Activated T-helper 9 cell treated with anti-CD3 and anti-CD28 coated beads, Interleukin-2, amount 50 U/mL, for 16 hours (primary cell): ENCODE measurements around the gene TMEM88.
"Not testable (repeated sequence)": the region's sequence is repeated elsewhere in the genome, so short reads cannot be mapped to it uniquely, and the experiment has no call there.

Experiments used
- DNase-seq: peaks from one replicate; pipeline ENCODE4 v3.0.0-alpha.2; 2020; ENCODE audit warnings: low read depth

TMEM88 gene

DNA sequence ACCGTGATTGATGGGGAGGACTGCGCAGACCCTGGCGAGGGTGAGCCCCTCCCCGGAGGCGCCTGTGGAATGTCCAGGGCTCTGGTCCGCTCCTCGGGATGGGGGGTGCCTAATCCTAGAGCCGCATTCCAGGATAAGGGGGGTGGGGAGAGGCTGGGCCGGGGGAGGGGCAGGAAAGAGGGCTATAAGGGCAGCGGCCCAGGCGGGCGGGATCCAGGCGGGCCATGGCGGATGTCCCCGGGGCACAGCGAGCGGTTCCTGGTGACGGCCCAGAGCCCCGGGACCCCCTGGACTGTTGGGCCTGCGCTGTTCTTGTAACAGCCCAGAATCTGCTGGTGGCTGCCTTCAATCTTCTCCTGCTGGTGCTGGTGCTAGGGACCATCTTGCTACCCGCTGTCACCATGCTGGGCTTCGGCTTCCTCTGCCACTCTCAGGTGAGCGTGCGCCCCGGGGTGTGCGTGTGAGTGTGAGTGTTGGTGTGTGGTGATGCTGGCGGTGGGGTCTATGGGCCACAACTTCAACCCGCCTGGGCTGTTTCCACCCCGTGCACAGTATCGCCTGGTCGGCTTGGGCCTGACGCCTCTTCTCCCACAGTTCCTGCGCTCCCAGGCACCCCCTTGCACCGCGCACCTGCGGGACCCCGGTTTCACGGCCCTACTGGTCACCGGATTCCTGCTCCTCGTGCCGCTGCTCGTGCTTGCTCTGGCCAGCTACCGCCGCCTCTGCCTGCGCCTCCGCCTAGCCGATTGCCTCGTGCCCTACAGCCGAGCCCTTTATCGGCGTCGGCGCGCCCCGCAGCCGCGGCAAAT lies at the start of gene TMEM88:
Gene TMEM88, plus strand, starts transcription at position 216 of the 809 bp plus-strand sequence. Its CDS starts 9 bp downstream, at position 225.
- no peak for DNase-seq

GRCh38 chr17:7806587-7806986 lies 48.3 kb upstream of the TMEM88 start:
- DNase-seq: no peak

DNA sequence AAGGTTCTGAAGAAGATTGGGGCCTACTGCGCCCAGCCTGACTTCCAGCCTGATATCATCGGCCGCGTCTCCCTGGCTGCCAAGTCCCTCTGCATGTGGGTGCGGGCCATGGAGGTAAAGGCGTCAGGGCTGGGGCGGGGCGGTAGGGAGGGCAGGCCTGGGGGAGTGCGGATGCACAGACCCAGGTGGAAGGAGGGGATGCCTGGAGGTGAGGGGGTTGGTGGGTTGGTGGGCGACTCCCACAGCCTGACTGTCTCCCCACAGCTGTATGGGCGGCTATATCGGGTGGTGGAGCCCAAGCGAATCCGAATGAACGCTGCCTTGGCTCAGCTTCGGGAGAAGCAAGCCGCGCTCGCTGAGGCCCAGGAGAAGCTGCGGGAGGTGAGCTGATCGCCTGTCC lies 47.7 kb upstream of the TMEM88 start:
- DNase-seq: no peak

GRCh38 chr17:7809086-7809790 lies 45.6 kb upstream of the TMEM88 start:
- DNase-seq: no peak

- not testable (repeated sequence) for DNase-seq
These were observed 45.0 kb upstream of the TMEM88 start for GRCh38 chr17:7809791-7810343.

GRCh38 chr17:7811251-7811650 lies 43.6 kb upstream of the TMEM88 start:
- DNase-seq: no peak

GRCh38 chr17:7814969-7815368 lies 39.9 kb upstream of the TMEM88 start:
- DNase-seq: no peak

GRCh38 chr17:7816926-7817642 lies 37.8 kb upstream of the TMEM88 start:
- no peak for DNase-seq

GRCh38 chr17:7817643-7817964 lies 37.3 kb upstream of the TMEM88 start:
- DNase-seq: no peak

DNA sequence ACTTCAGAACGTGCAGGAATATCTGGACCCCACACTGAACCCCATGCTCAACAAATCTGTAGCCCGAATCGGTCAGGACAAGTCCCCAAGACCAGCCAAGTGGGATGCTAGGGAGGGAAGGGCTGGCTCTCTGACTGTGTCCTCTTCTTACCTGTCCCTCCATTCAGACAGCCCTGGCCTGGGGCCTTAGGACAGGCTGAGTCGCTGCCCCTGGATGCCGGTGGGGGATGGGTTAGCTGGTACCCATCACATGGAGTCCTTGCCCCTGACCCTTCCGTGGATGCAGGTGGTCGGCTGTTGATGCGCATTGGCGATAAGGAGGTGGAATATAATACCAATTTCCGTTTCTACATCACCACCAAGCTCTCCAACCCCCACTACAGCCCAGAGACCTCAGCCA lies 36.8 kb upstream of the TMEM88 start:
- DNase-seq: no peak

- no peak for DNase-seq
These were observed 35.9 kb upstream of the TMEM88 start for GRCh38 chr17:7818746-7819645.

- DNase-seq: no peak
These were observed 34.6 kb upstream of the TMEM88 start for GRCh38 chr17:7820231-7820630.

- no peak for DNase-seq
These were observed 32.7 kb upstream of the TMEM88 start for GRCh38 chr17:7822126-7822525.

DNA sequence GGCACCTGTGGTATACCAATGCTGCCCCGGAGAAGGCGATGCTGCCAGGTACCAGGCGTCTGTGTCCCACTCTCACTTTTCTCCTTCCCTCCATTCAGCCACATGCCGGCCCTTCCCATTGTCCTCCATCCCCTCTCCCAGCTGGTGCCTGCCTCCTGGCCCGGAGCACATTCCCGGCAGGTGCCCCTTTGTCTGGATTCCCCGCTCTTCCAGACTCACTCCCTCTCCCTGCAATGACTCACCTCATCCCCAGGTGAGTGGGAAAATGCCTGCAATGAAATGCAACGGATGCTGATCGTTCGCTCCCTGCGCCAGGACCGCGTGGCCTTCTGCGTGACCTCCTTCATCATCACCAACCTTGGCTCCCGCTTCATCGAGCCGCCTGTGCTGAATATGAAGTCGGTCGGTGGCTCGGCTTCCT lies 31.3 kb upstream of the TMEM88 start:
- DNase-seq: no peak

GRCh38 chr17:7824021-7824924 lies 30.6 kb upstream of the TMEM88 start:
- DNase-seq: no peak

DNA sequence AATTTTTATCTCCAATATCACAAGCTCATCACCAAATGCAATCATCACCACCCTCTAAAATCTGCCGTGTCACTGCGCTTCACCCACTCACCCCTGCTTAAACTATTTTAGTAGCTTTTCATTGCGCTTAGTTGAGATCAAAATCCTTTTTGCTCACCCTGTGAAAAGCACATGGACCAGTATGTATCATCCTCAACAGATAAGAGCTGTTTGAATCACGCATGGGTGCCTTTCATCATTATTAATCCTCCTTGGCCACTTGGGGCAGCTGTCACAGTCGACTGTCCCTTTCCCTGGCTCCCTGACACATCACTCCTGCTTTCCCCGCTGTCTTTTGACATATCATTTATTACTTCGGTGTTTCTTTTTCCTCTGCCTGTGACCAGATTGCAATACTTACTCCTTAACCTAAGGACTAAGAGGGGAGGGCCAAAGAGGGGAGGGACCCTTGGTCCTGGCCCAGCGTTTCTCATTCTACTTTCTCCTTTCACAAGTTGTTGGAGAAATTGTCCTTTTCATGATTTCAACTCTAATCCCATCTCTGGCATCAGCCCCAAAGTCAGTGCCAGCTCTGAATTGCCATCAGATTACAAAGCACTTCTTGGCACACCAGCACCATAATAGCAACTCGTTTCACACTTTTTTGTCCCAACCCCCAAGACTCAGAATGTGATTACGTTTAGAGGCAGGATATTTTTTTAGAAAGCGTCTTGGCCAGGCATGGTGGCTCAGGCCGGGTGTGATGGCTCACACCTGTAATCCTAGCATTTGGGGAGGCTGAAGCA lies 29.5 kb upstream of the TMEM88 start:
- DNase-seq: no peak

DNA sequence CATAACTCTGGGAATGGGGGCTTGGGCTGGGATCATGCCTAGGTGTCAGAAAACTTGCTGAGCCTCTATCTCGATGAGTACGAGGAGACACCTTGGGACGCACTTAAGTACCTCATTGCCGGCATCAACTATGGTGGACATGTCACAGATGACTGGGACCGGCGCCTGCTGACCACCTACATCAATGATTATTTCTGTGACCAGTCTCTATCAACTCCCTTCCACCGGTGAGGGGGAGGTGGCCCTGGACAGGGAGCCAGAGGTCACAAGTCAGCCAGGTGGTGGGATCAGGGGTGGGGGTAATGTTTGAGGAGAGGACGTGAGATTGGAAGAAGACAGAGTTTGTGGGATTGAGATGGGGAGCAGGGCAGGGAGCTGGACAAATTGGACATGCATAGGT lies 24.2 kb upstream of the TMEM88 start:
- DNase-seq: no peak

DNA sequence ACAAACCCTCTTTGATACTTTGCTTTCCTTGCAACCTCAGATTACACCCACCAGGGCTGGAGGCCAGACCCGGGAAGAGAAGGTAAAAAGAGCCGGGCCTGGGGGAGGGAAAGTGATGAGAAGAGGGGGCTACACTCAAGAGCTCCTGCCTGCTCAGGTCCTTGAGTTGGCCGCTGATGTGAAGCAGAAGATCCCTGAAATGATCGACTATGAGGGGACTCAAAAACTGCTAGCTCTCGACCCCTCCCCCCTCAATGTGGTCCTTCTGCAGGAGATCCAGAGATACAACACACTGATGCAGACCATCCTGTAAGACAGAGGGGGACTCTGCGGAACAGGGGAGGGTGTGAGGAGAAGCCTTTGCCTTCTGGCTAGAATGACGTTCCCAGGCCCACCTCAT lies 23.6 kb upstream of the TMEM88 start:
- no peak for DNase-seq

DNA sequence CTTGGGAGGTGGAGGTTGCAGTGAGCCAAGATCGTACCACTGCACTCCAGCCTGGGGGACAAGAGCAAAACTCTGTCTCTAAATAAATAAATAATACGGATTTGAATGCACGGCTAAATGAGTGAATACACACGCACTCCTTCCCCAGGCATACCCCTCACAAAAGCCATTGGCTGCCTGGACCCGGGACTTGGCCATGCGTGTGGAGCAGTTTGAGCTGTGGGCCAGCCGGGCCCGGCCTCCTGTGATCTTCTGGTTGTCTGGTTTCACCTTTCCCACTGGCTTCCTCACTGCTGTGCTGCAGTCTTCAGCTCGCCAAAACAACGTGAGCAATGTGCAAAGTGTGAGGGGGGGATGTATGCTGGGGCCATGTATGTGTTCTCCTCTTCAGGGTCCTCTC lies 22.4 kb upstream of the TMEM88 start:
- DNase-seq: no peak
